ENCODE results near the gene SUPT4H1. TPM values are rescaled to one million over a fixed set of nuclear protein-coding genes. Genes with fewer than 3 reads are reported as not detected.

Gene SUPT4H1
- total RNA-seq, 1 donor from 2014 or later, result 95.7 TPM

DNA sequence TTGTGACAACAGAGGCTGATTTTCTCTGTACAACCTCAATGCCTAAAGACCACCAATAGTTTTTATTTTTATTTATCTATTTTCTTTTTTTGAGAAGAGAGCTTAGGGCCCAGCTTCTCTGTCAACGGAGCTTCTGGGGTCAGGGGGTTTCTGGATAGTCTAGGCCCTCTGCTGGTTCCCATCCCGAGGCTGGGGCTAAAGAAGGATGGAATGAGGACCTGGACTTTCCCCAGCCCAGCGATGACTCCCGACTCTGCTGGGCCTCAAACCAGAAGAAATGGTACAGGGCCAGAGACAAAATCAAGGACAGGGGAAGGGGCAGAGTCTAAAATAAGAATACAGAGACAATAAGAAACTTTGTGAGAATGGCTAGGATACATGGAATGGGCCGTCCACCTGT is 17.7 kb downstream of the SUPT4H1 start:
- Mint-ChIP-seq H3K9me3 (ENCODE audit: low read depth) (no peaks in the 10 kb centered on the region), H3K36me3 (ENCODE audit: insufficient read depth) (no peaks in the 10 kb centered on the region), H3K27ac (no peak overlapping the region), H3K4me3 (ENCODE audit: low read depth) (no peak overlapping the region), H3K4me1 (ENCODE audit: low read depth) (no peaks in the 10 kb centered on the region), H3K27me3 (peaks cover 18% of the 10 kb centered on the region)
- no peak for DNase-seq (ENCODE audit: low spot score, unreplicated experiment)
- TF ChIP-seq, protein P1, sequence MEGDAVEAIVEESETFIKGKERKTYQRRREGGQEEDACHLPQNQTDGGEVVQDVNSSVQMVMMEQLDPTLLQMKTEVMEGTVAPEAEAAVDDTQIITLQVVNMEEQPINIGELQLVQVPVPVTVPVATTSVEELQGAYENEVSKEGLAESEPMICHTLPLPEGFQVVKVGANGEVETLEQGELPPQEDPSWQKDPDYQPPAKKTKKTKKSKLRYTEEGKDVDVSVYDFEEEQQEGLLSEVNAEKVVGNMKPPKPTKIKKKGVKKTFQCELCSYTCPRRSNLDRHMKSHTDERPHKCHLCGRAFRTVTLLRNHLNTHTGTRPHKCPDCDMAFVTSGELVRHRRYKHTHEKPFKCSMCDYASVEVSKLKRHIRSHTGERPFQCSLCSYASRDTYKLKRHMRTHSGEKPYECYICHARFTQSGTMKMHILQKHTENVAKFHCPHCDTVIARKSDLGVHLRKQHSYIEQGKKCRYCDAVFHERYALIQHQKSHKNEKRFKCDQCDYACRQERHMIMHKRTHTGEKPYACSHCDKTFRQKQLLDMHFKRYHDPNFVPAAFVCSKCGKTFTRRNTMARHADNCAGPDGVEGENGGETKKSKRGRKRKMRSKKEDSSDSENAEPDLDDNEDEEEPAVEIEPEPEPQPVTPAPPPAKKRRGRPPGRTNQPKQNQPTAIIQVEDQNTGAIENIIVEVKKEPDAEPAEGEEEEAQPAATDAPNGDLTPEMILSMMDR (IDR thresholded peaks at IDR 0.05; ENCODE audit: unreplicated experiment), result no peak

DNA sequence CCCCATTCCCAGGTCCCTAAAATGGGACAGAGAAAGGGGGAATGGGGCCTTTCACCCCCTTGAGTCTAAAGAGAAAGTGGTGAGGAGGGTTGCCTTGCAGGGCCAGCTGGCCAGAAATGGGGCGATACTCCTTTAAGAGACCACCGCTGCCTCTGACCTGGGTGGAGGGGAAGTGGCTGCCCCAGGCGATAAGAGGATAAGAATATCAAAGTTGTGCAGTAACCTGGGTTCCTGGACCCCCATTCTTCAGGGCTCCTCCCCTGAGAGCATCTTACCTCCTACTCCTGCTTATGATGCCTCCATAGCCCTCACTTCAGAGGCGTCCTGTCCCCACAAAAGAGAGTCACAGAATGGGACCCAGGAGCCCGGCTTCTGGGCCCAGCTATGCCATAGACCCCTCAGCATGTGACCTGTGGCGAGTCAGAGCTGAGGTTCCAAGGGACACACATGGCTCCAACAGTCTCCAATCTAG is 18.2 kb downstream of the SUPT4H1 start:
- H3K27me3 Mint-ChIP-seq, result peaks cover 23% of the 10 kb centered on the region
- peaks cover 2% of the 10 kb centered on the region for H3K4me1 Mint-ChIP-seq (ENCODE audit: low read depth)
- DNase-seq (ENCODE audit: low spot score, unreplicated experiment), result no peak
- H3K36me3 Mint-ChIP-seq (ENCODE audit: insufficient read depth), result no peaks in the 10 kb centered on the region
- TF ChIP-seq, protein P1 (IDR thresholded peaks at IDR 0.05; ENCODE audit: unreplicated experiment), result no peak
- H3K9me3 Mint-ChIP-seq (ENCODE audit: low read depth), result no peaks in the 10 kb centered on the region
- H3K4me3 Mint-ChIP-seq (ENCODE audit: low read depth), result no peak overlapping the region
- no peak overlapping the region for H3K27ac Mint-ChIP-seq

DNA sequence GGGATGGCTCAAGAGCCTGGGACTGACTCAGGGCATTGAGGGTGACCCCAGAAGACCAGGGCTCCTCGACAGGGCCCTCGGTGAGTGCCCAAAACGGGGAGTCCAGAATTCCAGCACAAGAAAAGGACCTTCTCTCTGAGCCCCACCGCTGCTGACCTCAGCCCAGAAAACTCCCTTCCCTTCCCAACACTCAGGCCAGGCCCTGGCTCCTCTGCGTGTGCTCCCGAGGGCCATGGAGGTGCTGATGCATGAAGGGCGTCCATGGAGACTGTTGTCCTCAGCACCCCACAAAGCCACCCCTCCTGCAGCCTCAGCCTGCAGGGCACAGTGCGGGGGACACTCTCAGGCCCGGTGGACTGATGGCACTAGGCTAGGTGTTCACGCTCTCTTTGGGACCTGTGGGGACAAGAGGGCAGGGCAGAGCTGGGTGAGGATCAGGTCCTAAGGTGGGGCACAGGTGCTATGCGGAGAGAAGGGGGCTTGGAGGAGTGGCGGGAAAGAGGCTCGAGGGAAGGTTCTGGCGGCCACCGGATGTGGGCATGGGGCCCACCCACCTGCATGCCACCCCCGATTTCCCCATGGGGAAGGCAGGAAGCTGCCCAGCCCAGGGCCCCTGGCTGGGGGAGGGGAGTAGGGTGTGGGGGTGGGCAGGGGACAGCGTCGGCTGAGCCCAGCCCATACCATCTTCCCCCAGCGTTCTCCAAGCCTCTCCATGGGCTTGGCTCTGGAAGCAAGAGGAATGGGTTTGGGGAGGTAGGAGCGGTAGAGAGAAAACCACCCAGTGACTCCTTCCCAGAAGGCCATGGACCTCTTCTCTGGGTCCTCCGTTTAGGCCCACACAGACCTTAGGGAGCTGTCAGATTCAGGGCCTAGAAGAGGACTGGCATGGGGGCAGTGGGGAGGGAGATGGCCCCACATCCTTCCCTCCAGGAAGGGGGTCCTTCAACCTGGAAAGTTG is 18.9 kb downstream of the SUPT4H1 start:
- Mint-ChIP-seq H3K27me3 (peaks cover 30% of the 10 kb centered on the region), H3K9me3 (ENCODE audit: low read depth) (no peaks in the 10 kb centered on the region), H3K36me3 (ENCODE audit: insufficient read depth) (no peaks in the 10 kb centered on the region), H3K4me3 (ENCODE audit: low read depth) (no peak overlapping the region), H3K27ac (no peak overlapping the region), H3K4me1 (ENCODE audit: low read depth) (peaks cover 3% of the 10 kb centered on the region)
- no peak for DNase-seq (ENCODE audit: low spot score, unreplicated experiment)
- TF ChIP-seq, protein P1 (IDR thresholded peaks at IDR 0.05; ENCODE audit: unreplicated experiment), result no peak

DNA sequence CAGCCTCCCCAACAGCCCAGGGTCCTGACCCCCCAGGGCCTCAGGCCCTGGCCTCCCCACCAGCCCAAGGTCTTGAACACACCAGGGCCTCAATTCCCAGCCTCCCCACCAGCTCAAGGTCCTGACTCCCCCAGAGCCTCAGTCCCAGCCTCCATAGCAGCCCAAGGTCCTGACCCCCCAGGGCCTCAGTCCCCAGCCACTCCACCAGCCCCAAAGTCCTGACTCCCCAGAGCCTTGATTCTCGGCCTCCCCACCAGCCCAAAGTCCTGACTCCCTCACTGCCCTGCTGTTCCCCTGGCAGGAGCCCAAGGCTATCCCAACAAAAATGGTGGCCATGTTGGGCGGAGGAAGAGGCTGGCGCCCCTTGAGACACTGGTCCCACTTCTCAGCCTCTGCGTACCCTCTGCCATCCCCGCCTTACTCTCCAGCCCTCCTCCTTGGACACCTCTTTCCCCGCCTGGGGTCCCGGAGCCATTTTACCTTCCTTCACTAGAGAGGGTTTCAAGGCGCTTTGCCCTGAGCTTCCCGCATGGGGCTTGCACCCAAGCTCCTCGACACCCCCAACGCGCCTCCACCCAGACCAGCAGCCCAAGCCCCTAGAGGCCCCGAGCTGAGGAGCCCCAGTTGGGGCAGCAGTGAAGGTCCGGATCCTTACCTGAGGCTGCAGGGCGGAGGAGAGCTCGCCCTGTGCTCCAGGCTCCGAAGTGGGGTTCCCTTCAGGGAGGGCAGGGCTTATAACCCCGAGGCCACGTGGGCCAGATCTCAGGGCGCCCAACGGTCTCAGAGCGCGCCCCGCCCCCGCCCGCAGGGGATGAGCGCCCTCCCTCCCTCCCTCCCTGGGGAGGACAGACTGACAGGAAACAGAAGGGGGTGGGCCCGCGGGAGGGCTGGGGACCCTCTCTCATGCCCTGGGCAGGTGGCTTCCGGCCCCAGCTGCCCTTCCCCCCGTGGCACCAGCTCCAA is 19.9 kb downstream of the SUPT4H1 start:
- Mint-ChIP-seq H3K4me3 (ENCODE audit: low read depth) (no peak overlapping the region), H3K36me3 (ENCODE audit: insufficient read depth) (no peaks in the 10 kb centered on the region), H3K9me3 (ENCODE audit: low read depth) (no peaks in the 10 kb centered on the region), H3K4me1 (ENCODE audit: low read depth) (peaks cover 4% of the 10 kb centered on the region), H3K27ac (no peak overlapping the region), H3K27me3 (peaks cover 31% of the 10 kb centered on the region)
- DNase-seq (ENCODE audit: low spot score, unreplicated experiment), result no peak
- TF ChIP-seq, protein P1 (IDR thresholded peaks at IDR 0.05; ENCODE audit: unreplicated experiment), result no peak
